C1 segment of cervical spinal cord (tissue), 14 donors: ENCODE data around the gene SLC47A2.
A peak's percentile ranks its signal among the peaks of the same experiment; 100 is the strongest.

Experiments used
- DNase-seq, 14 donors: peaks; one replicate each; lab custom pipeline; 2025; lab: John Stamatoyannopoulos, UW

The SLC47A2 gene

DNA sequence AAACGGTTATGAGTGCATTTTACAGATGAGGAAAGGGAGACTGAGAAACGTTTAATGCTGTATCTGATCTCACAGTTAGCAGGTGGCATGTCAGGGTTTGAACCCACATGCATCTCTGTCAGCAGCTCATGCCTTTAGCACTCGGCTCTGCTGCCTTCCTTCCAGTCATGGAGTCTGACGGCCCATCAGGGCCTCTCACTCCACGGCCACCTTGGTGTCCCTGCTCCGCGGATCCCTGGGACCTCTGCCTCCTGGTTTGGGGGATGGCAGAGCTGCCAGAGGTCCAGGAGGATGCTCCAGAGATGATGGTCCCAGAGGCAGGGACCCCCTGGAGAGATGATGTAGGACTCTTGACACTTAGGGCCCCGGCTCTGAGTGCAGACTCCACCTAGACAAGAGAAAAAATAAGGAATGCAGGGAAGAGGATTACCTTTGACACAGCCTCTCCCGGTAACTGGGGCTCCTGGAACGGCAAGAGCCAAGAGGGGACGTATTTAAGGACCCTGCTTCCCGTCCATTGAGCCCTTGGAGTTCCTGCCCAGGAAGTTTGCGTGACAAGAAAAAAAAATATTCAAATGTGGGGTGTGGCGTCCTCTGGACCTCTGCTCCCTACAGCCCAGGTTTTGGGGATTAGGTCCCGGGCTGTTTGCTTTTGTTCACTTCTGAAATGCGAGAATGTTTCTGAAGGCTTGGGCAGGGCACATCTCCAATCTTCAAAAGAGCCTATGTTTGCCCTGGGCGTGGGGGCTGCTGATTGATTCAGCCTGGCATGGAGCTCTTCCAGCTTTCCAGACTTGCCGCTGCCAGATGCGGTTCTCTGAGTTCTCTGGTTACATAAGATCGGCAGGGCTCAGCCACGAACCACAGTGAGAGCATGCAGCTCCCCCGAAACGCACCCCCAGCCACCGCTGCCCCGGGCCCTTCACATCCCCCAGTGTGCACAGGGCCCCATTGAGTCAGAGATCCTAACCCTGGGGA is 31.7 kb upstream of the SLC47A2 start, which contains the start of gene ALDH3A1:
ALDH3A1 (minus strand) TSS at position 470 of the 978 bp plus-strand sequence. CDS start 3,169 bp downstream, outside the sequence.
- no peak for DNase-seq

DNA sequence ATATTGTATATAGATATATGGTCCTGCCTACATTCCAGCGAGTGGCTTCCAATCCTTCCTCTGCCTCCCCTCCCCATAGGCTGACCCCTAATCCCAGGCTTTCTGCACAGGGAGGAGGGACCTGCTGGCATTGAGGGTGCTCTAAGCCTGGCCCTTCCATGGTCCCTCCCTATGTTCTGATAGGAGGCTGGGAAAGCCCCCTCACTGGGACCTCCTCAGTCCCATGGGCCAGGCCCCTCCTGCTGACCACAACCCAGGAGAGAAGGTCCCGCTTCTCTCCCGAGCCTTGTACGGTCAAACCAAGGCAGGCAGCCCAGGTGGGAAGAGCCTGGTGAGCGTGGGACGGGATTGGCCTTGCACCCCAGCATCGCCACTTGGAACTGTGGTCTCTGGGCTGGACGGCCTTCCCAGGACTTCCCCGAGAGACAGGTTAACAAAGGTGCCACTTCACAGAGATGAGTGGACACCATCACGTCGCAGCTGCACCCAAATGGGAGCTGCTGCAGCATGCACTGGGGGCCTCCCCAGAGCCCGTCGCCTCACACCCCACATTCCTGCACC is 30.9 kb upstream of the SLC47A2 start:
- DNase-seq, result no peak

DNA sequence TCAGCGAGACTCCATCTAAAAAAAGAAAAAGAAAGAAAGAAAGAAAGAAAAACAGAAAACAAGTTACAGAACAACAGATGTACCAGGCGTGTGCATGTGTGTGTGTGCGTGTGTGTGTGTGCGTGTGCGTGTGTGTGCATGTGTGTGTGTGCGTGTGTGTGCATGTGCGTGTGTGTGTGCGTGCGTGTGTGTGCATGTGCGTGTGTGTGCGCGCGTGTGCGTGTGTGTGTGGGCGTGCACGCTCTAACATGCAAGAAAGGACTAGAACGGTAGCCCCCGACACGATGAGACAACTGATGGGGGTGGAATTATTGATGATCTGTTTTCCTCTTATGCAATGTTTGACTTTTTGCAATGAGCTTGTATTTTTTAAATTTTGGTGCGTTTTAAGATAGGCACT is 30.1 kb upstream of the SLC47A2 start:
- no peak for DNase-seq

DNA sequence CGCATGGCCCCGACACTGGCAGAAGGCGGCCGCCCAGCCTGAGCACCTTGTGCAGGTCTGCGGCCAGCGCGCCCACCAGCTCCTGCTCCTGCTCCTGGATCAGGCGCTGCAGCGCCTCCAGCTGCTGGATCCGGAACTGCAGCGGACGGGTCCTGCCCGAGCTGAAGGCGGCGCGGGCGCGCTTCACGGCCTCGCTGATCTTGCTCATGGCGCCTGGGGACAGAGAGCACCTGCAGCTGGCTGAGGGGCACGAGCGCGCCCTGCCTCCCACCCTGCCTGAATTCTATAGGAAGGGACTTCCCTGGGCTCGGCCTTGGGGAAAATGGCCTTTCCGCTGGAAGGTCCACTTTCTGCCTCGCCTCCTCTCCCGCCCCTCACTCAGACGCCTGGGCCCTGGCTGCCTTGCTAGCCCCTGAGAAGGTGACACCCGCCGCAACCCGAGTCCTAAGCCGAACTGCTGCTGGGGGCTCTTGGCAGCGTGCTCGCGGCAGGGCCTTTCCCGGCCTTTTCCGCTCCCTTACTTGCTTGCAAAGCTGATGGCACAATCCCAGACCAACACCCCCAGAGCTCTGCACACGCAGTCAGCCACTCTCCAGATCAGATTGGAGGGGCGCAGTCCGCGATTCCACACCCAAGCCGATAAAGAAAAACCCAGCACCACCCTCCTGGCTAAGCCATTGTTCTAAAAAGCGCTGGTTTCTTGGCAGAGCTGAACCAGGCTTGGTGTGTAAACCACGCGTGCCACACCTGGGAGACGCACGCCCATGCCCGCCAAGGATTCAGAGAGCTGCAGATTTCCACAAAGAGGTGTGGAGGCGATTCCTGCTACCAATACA is 28.8 kb upstream of the SLC47A2 start:
- peak; percentile 24 to 86 (median 73) for DNase-seq

GRCh38 chr17:19744492-19744891 is 28.1 kb upstream of the SLC47A2 start:
- DNase-seq, result no peak

GRCh38 chr17:19743101-19744100 is 27.0 kb upstream of the SLC47A2 start:
- no peak for DNase-seq

- DNase-seq, result no peak
Measured at GRCh38 chr17:19742495-19742894, 26.1 kb upstream of the SLC47A2 start.

DNA sequence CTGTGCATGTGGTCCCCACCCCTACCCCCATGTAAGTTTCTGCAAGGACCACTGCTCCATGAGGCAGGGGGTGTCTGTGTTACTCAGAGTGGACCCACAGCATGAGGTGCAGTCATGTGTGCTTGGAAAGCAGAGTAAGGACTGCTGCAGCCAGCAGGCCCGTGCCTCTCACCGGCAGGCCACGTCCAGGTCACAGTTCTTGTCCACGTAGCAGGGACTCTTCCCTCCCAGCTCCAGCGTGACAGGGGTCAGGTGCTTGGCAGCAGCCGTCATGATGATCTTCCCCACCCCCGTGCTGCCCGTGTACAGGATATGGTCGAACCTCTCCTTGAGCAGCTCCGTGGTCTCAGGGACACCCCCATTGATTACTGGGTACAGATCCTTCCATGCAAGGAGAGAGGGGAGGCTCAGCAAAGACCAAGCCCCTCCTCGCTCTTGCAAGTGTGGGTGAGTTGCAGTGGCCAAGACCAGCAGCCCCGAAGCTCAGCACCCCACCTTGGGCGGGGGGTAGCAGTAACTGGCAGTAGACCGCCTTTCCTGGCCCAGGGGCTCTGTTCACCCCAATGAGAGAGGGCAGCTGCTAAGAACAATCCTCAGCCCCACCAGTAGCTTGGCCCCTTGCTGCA is 25.6 kb upstream of the SLC47A2 start:
- no peak for DNase-seq

- no peak for DNase-seq
Measured at GRCh38 chr17:19740933-19741332, 24.5 kb upstream of the SLC47A2 start.

GRCh38 chr17:19739241-19740201 is 23.1 kb upstream of the SLC47A2 start:
- no peak for DNase-seq

DNA sequence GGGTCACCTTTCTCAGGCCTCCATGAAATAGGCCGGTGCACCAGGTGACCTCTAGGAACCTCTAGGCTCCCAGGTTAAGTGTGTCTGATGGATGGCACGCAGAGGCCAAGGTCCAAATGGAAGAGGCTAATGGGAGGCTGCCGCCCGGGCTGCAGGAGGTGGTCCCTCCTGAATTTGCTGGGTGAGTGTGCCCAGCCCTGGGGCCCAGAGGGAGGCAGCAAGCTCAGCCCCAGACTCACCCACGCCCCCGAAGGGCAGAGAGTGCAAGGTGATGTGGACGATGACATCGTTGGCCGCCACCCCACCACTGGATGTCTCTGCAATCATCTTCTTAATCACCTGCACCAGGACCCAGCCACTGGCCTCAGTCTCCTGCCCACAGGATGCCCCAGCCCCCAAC is 22.4 kb upstream of the SLC47A2 start:
- DNase-seq, result no peak

GRCh38 chr17:19738073-19738449 is 21.7 kb upstream of the SLC47A2 start:
- no peak for DNase-seq

DNA sequence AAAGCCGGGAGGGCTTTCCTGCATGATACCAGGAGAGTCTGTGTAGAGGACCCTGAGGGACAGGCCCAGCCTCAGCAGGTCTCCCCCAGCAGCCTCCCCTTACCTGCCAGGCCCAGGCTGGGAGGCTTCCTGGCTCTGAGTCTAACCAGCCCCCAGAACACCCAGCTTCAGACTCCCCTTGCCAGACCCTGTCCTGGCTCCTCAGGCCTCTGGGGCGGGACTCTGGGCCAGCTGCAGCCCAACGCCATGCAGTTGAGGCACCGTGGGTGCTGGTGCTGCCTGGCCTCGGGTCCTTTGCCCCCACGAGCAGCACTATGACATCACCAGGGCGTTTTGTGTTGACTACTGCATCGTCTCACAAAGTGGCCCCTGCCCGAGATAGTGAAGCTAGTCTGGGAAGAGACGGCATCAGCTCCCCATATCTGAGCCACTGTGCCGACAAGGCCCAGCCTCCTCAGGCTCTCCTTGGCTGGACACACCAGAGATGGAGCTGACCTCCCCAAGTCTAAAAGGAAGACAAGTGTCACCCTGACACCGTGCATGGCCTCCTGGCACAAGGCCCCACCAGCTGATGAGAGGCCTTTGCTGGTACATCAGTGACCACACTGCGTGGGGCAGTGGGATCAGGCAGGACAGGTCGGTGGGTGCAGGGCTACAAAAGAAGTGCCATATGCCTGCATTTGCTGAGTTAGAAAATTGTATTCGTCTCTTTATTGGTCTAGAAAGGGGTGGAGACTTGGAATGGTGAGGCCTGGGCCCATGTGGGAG is 21.1 kb upstream of the SLC47A2 start:
- no peak for DNase-seq

- DNase-seq, result no peak
Measured at GRCh38 chr17:19736071-19736470, 19.7 kb upstream of the SLC47A2 start.

DNA sequence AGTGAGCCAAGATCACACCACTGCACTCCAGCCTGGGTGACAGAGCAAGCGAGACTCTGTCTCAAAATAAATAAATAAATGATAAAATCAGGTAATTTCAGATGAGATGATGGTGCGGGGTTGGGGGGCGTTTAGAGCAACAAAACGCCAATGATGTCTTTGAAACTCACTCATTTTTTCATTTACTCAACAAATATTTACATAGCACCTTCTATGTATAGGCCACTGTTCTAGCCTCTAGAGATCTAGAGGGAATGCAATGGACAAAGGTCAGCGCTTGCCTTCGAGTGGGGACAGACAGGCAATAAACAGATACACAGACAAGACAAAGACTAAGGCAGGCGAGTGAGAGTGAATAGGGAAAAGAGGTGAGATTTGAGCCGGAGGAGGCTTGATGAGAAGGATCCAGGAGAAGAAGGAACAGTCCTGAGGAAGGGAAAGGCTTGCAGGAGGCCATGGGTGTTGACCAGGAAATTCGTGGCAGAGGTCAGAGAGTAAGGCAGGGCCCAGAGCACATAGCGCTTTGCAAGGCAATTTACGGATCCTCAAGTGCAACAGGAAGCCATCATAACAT is 17.7 kb upstream of the SLC47A2 start:
- no peak for DNase-seq

- DNase-seq, result no peak
Measured at GRCh38 chr17:19731626-19732025, 15.2 kb upstream of the SLC47A2 start.

DNA sequence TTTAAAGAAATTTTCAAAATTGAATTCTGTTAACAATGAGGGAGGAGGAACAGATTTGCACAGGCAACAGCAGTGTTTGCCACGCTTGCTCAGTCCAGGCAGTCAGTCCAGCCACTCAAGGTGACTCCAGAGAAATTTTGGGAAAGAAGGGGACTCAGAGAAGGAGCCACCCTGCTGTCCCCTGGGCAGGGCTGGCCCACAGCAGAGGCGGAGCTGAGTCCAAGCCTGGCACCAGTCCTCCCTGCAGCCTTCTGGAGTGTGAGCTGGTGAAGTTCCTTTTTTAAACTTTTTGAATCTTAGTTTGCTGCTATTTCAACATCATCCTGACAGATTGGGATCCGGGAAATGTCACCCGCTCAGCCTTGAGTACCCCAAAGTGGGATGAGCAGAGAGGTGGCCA is 14.5 kb upstream of the SLC47A2 start:
- no peak for DNase-seq

DNA sequence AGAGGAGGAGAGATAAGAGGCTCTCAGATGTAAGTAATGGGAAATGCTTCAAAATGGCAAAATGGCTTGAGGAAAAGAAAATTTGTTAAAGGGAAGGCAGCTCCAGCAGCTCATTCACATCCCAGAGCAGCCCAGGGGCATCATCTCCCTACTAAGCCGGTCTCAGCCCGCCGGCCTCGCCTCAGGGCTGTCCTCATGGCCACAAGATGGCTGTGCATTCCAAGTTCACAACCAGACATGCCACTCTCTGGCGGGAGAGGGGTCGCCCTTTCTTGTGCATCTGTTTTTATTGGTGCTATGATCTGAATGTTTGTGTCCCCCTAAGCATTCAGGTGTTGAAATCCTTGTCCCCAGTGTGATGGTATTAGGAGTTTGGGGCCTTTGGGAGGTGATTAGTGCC is 13.5 kb upstream of the SLC47A2 start:
- DNase-seq, result no peak
